Cardiac muscle cell (in vitro differentiated cells and primary cell): ENCODE data around the gene PDE7B. TPM values are rescaled to one million over a fixed set of nuclear protein-coding genes. Genes with fewer than 3 reads are reported as not detected.

Experiments
- DNase-seq, 2 donors: peaks; one replicate each; pipeline versions ENCODE4 v3.0.0 to v3.0.0-alpha.2; 2010 to 2017; ENCODE audit warnings: low read depth in 1 of 2, low spot score in 1 of 2
- H3K27ac ChIP-seq: fragments of 200-600 bp; sonication (generic); 2 replicates; pipeline ENCODE4 v1.5.1; 2016
- H3K27me3 ChIP-seq: fragments of 200-600 bp; sonication (generic); 2 replicates; pipeline ENCODE4 v1.6.0; 2016; ENCODE audit warnings: control low read depth
- H3K36me3 ChIP-seq: fragments of 200-600 bp; sonication (generic); 2 replicates; pipeline ENCODE4 v1.5.1; 2016; ENCODE audit warnings: control low read depth
- H3K4me1 ChIP-seq: fragments of 200-600 bp; sonication (generic); 2 replicates; pipeline ENCODE4 v1.8.1; 2017; ENCODE audit warnings: low read depth, mild to moderate bottlenecking, mixed run types
- H3K4me3 ChIP-seq: fragments of 200-600 bp; sonication (generic); 2 replicates; pipeline ENCODE4 v1.5.1; 2016; ENCODE audit warnings: mild to moderate bottlenecking
- H3K9me3 ChIP-seq: fragments of 200-600 bp; sonication (generic); 2 replicates; pipeline ENCODE4 v1.5.1; 2017; ENCODE audit warnings: low read depth, mild to moderate bottlenecking, control low read depth
- CTCF ChIP-seq: IDR thresholded peaks from 2 replicates; pipeline ENCODE4 v1.5.1; 2012; ENCODE audit warnings: low read depth, mild to moderate bottlenecking, low read length
- polyA plus RNA-seq: library from polyadenylated mRNA; unstranded; fragments of >200 nt; fragmentation: Nextera tagmentation; extraction: Ambion mirVana; gene quantifications from 2 replicates; pipeline ENCODE4 v1.2.1, GENCODE V29; 2016
- total RNA-seq: library from RNA; depleted of rRNA; stranded (reverse); fragments of >200 nt; gene quantifications from 2 replicates; pipeline ENCODE4 v1.2.3, GENCODE V29; 2016

Gene PDE7B
- total and polyA plus RNA-seq, 2 experiments from 2014 or later, result 0.04 to 0.60 TPM

GRCh38 chr6:135880066-135880972 lies 28.8 kb downstream of the PDE7B start:
- H3K4me3 ChIP-seq, result no peak overlapping the region

GRCh38 chr6:135883045-135883444 lies 31.5 kb downstream of the PDE7B start:
- DNase-seq, result no peak
- no peaks in the 10 kb centered on the region for H3K9me3 ChIP-seq
- H3K27ac ChIP-seq, result no peak overlapping the region
- no peaks in the 10 kb centered on the region for H3K36me3 ChIP-seq
- no peaks in the 10 kb centered on the region for H3K4me1 ChIP-seq
- H3K4me3 ChIP-seq, result no peak overlapping the region
- TF ChIP-seq CTCF, result no peak
- H3K27me3 ChIP-seq, result no peaks in the 10 kb centered on the region

More at GRCh38 chr6:135880066-135880972, 28.8 kb downstream of the PDE7B start:
- peak in 1 of 2 donors; percentile 76 for DNase-seq
- H3K9me3 ChIP-seq, result no peaks in the 10 kb centered on the region
- H3K36me3 ChIP-seq, result no peaks in the 10 kb centered on the region
- H3K27ac ChIP-seq, result no peak overlapping the region
- H3K27me3 ChIP-seq, result no peaks in the 10 kb centered on the region
- TF ChIP-seq CTCF, result no peak
- no peaks in the 10 kb centered on the region for H3K4me1 ChIP-seq

- DNase-seq, result no peak
These were observed 32.0 kb downstream of the PDE7B start for GRCh38 chr6:135883536-135883935.

GRCh38 chr6:135884136-135884535 lies 32.6 kb downstream of the PDE7B start:
- H3K4me3 ChIP-seq, result no peak overlapping the region
- no peaks in the 10 kb centered on the region for H3K9me3 ChIP-seq
- DNase-seq, result no peak
- TF ChIP-seq CTCF, result no peak
- H3K36me3 ChIP-seq, result no peaks in the 10 kb centered on the region
- no peaks in the 10 kb centered on the region for H3K27me3 ChIP-seq
- no peaks in the 10 kb centered on the region for H3K4me1 ChIP-seq
- no peak overlapping the region for H3K27ac ChIP-seq

More at GRCh38 chr6:135883536-135883935, 32.0 kb downstream of the PDE7B start:
- Histone ChIP-seq H3K27me3 (no peaks in the 10 kb centered on the region), H3K27ac (no peak overlapping the region), H3K4me3 (no peak overlapping the region), H3K36me3 (no peaks in the 10 kb centered on the region), H3K4me1 (no peaks in the 10 kb centered on the region), H3K9me3 (no peaks in the 10 kb centered on the region)
- no peak for TF ChIP-seq CTCF

- no peaks in the 10 kb centered on the region for H3K36me3 ChIP-seq
- no peaks in the 10 kb centered on the region for H3K4me1 ChIP-seq
- no peak for DNase-seq
- no peak overlapping the region for H3K4me3 ChIP-seq
- no peaks in the 10 kb centered on the region for H3K27me3 ChIP-seq
- no peak overlapping the region for H3K27ac ChIP-seq
- no peak for TF ChIP-seq CTCF
- no peaks in the 10 kb centered on the region for H3K9me3 ChIP-seq
These were observed 35.6 kb downstream of the PDE7B start for GRCh38 chr6:135887069-135887468.
